Keratinocyte (primary cell): ENCODE measurements around the gene GAREM1. TPM values are rescaled to one million over a fixed set of nuclear protein-coding genes. Genes with fewer than 3 reads are reported as not detected.

Experiments
- DNase-seq: peaks from one replicate; pipeline ENCODE4 v3.0.0-alpha.2; 2011; ENCODE audit warnings: low read depth, missing footprints, low spot score
- FAIRE-seq: peaks from 2 replicates; lab custom pipeline; 2011; peaks lifted over from hg19 to GRCh38; lab: Jason Lieb, UNC
- H2AFZ ChIP-seq: 2 replicates; pipeline ENCODE4 v1.6.0; 2012; ENCODE audit warnings: low read length, control low read depth, inconsistent platforms; ENCODE audit not compliant: control insufficient read depth
- H3K27ac ChIP-seq: 2 replicates; pipeline ENCODE4 v1.5.1; 2011; ENCODE audit warnings: low read length; ENCODE audit not compliant: control insufficient read depth, insufficient read depth
- H3K27me3 ChIP-seq: 3 replicates; pipeline ENCODE4 v1.6.0; 2011; ENCODE audit warnings: low read length; ENCODE audit not compliant: control insufficient read depth, insufficient read depth; ENCODE audit errors: extremely low read depth
- H3K36me3 ChIP-seq, 2 experiments: 2 replicates in 1 of 2; 3 replicates in 1 of 2; pipeline ENCODE4 v1.5.1; 2011; ENCODE audit warnings: low read length in 2 of 2, mild to moderate bottlenecking in 1 of 2; ENCODE audit not compliant: control insufficient read depth in 2 of 2, insufficient read depth in 2 of 2; ENCODE audit errors: extremely low read depth in 1 of 2
- H3K4me1 ChIP-seq: 3 replicates; pipeline ENCODE4 v1.5.1; 2011; ENCODE audit warnings: low read length; ENCODE audit not compliant: control insufficient read depth, insufficient read depth; ENCODE audit errors: extremely low read depth
- H3K4me2 ChIP-seq: 3 replicates; pipeline ENCODE4 v1.6.0; 2011; ENCODE audit warnings: low read depth, low read length; ENCODE audit not compliant: control insufficient read depth, insufficient read depth; ENCODE audit errors: extremely low read depth
- H3K4me3 ChIP-seq, 3 experiments: fragments of 200-600 bp in 1 of 3; sonication (generic) in 1 of 3; 2 replicates in 2 of 3; 3 replicates in 1 of 3; pipeline ENCODE4 v1.5.1; 2011 to 2016; ENCODE audit warnings: low read length in 3 of 3, mild to moderate bottlenecking in 3 of 3, control low read depth in 2 of 3, inconsistent platforms in 1 of 3, low read depth in 1 of 3, mixed read lengths in 1 of 3, mixed run types in 1 of 3, moderate library complexity in 1 of 3; ENCODE audit not compliant: control insufficient read depth in 2 of 3, insufficient read depth in 2 of 3; ENCODE audit errors: extremely low read depth in 1 of 3
- H3K79me2 ChIP-seq: 2 replicates; pipeline ENCODE4 v1.6.0; 2012; ENCODE audit warnings: low read length; ENCODE audit not compliant: control insufficient read depth, insufficient read depth
- H3K9ac ChIP-seq: 3 replicates; pipeline ENCODE4 v1.6.0; 2011; ENCODE audit warnings: low read length; ENCODE audit not compliant: control insufficient read depth, insufficient read depth; ENCODE audit errors: extremely low read depth
- H3K9me1 ChIP-seq: 3 replicates; pipeline ENCODE4 v1.6.0; 2011; ENCODE audit warnings: low read length; ENCODE audit not compliant: control insufficient read depth, insufficient read depth; ENCODE audit errors: extremely low read depth
- H3K9me3 ChIP-seq: 2 replicates; pipeline ENCODE4 v1.5.1; 2012; ENCODE audit warnings: low read depth, low read length; ENCODE audit not compliant: control insufficient read depth
- H4K20me1 ChIP-seq: 3 replicates; pipeline ENCODE4 v1.6.0; 2011; ENCODE audit warnings: low read length; ENCODE audit not compliant: control insufficient read depth, insufficient read depth; ENCODE audit errors: extremely low read depth
- CTCF ChIP-seq, 3 experiments: IDR thresholded peaks in 1 of 3; conservative IDR thresholded peaks in 1 of 3; optimal IDR thresholded peaks in 1 of 3; 2 replicates in 2 of 3; 3 replicates in 1 of 3; pipeline versions ENCODE3 to v1.5.1; 2011; ENCODE audit warnings: low read length in 3 of 3, mild to moderate bottlenecking in 3 of 3, moderate library complexity in 2 of 3, control low read depth in 1 of 3, inconsistent platforms in 1 of 3; ENCODE audit not compliant: insufficient read depth in 2 of 3; ENCODE audit errors: extremely low read depth in 1 of 3
- EZH2 ChIP-seq: IDR thresholded peaks from one replicate; pipeline ENCODE4 v1.6.1; 2012; ENCODE audit warnings: inconsistent platforms, mild to moderate bottlenecking, low read length, moderate library complexity
- dilution Hi-C: fragments of 300-500 bp; cut with MboI; formaldehyde crosslinking; loops from one replicate; pipeline ENCODE4 v1.7.0; 2020; ENCODE audit warnings: low sequenced_read_pairs; ENCODE audit not compliant: extremely low pct_ligation_motif_present
- polyA plus RNA-seq, 5 experiments: library from polyadenylated mRNA; depleted of rRNA in 3 of 5; stranded (reverse) in 3 of 5; stranded (forward) in 1 of 5; unstranded in 1 of 5; fragments of >200 nt; gene quantifications; 1 replicate in 1 of 5; 2 replicates in 3 of 5; 3 replicates in 1 of 5; pipeline versions ENCODE4 v1.2.1 to v1.2.3, GENCODE V29; 2011 to 2012; ENCODE audit warnings: missing spikeins in 2 of 5, low read depth in 1 of 5, low replicate concordance in 1 of 5

The GAREM1 gene
- polyA plus RNA-seq, 1 donor (not counting 4 experiments of a cell fraction or from before 2014, with no cell fraction given): 3.8 TPM

- dilution Hi-C loops: no loop called here
- no peaks in the 10 kb centered on the region for H3K9me3 ChIP-seq
- no peaks in the 10 kb centered on the region for H3K4me1 ChIP-seq
- no peaks in the 10 kb centered on the region for H3K36me3 ChIP-seq
- no peak for DNase-seq
- H3K9me1 ChIP-seq: no peaks in the 10 kb centered on the region
- H3K4me2 ChIP-seq: no peak overlapping the region
- H3K27ac ChIP-seq: no peak overlapping the region
- no peak overlapping the region for H3K4me3 ChIP-seq
- H3K79me2 ChIP-seq: no peaks in the 10 kb centered on the region
- no peak overlapping the region for H3K9ac ChIP-seq
- H2AFZ ChIP-seq: no peak overlapping the region
- TF ChIP-seq CTCF (optimal IDR thresholded peaks at IDR 0.05 in 1 of 3, IDR thresholded peaks at IDR 0.05 in 1 of 3, conservative IDR thresholded peaks at IDR 0.05 in 1 of 3; ENCODE audit: extremely low read depth in 1 of 3, insufficient read depth in 2 of 3, low read length in 3 of 3) (no peak), EZH2 (no peak)
- FAIRE-seq: no peak
- no peaks in the 10 kb centered on the region for H4K20me1 ChIP-seq
- H3K27me3 ChIP-seq: no peaks in the 10 kb centered on the region
Measured at GRCh38 chr18:32455361-32455760, 15.3 kb downstream of the GAREM1 start.

DNA sequence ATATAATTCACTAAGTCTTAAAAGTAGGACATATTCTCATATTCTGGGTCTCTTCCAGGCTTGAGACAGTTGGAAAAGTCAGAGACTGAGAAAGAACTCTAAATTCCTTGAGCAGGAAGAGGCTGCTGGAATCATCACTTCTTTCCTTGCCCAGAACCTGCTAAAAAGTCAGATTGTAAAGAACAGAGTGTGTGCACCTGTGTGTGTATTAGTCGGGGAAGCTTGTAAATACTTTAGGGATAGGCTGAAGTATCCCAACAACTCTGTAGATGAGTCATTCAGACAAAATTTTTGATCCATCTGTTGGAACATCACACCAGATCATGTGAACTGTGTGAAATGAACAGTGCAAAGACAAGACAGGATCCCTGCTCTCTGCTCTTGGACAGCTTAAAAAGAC, 16.1 kb downstream of the GAREM1 start:
- DNase-seq: no peak
- TF ChIP-seq EZH2 (no peak), CTCF (optimal IDR thresholded peaks at IDR 0.05 in 1 of 3, IDR thresholded peaks at IDR 0.05 in 1 of 3, conservative IDR thresholded peaks at IDR 0.05 in 1 of 3; ENCODE audit: extremely low read depth in 1 of 3, insufficient read depth in 2 of 3, low read length in 3 of 3) (no peak)
- H3K27ac ChIP-seq: no peak overlapping the region
- H3K9ac ChIP-seq: no peak overlapping the region
- H4K20me1 ChIP-seq: no peaks in the 10 kb centered on the region
- no peak for FAIRE-seq
- dilution Hi-C loops: no loop called here
- H3K9me1 ChIP-seq: no peaks in the 10 kb centered on the region
- no peaks in the 10 kb centered on the region for H3K4me1 ChIP-seq
- H3K4me2 ChIP-seq: no peak overlapping the region
- H3K4me3 ChIP-seq: no peak overlapping the region
- H3K79me2 ChIP-seq: no peaks in the 10 kb centered on the region
- no peaks in the 10 kb centered on the region for H3K27me3 ChIP-seq
- H3K36me3 ChIP-seq: no peaks in the 10 kb centered on the region
- no peak overlapping the region for H2AFZ ChIP-seq
- H3K9me3 ChIP-seq: no peaks in the 10 kb centered on the region
